NCI-H345 treated with DMSO at 0.1 percent for 48 hours (cell line): Measurements from ENCODE around the gene COL23A1.

Experiments
- DNase-seq: peaks from one replicate; lab custom pipeline; 2025; ENCODE audit not compliant: unreplicated experiment; lab: John Stamatoyannopoulos, UW

Gene COL23A1

GRCh38 chr5:178426326-178427130 is 163.7 kb downstream of the COL23A1 start:
- DNase-seq: no peak

DNA sequence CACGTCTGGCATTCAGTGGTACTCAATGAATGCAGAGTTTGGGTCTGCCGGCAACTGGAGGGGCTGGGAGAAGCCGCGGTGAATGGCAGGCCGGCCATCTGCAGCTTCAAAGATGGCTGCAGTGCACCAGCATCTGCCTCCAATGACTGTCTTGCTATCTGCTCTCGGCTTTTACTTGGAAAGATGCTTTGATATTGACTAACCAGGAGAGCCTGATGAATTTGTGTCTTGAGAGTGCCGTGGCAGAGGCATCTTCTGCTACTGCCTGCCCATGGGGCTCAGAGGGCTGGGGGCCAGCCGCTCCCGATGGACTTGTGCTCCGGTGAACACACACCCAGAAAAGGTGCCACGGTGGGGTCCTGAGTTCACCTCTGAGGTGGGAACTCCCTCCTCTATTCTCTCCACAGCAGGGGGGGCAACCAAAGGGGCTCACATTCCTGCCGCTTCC is 164.5 kb downstream of the COL23A1 start:
- no peak for DNase-seq

DNA sequence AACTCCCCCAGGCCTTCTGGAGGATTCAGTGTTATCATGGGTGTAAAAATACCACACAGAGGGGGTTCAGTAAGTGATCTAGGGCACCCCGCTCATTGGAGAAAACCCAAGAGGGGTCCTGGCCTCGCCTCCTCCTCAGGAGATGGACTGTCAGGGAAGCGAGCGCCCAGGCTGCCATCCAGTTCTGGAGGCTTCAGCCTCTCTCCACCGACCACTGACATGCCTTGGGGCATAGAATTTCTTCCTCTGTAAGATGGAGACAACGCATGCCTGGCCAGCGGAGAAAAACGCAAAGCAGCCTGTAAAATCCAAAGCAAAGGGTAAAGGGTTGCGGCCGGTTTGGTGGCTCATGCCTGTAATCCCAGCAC is 165.4 kb downstream of the COL23A1 start:
- no peak for DNase-seq

DNA sequence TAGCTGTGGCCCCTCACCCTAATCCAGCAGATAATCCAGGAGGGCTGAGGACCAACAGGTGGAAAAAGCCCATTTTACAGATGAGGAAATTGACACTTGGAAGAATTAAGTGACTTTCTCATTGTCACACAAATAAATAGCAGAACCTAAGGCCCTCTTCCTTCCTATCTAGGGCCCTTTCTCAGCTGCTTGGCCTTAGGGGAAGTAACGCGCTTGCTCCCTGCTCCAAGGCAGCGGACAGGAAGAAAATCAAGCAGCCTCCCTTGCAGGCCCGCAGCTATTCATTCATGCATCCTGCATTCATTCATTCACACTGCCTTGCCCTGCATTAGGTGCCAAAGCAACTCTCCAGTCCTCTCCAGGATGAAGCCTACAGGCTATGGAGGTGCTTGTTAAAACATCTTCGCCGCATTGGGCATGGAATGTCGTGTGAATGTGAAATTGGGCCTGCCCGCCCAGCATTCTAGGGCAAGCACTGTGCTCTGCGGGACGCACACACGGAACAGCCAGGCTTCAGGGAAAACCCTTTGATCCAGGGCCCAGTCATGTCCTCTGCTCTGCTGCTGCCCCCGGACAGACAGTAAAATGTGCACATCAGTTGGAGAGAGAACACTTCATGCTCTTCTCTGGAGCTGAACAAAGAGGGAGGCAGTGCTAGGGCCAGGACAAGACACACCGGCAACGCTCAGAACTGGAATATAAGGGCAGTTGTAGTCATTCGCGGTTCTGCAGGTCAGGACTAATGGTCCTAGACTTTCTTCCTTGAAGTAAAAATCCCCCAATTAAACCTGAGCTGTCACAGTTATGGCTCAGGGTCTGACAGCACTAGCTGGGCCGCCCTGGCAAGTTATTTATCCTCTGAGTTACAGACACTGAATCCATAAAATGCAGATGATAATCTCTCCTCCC is 166.0 kb downstream of the COL23A1 start:
- no peak for DNase-seq

DNA sequence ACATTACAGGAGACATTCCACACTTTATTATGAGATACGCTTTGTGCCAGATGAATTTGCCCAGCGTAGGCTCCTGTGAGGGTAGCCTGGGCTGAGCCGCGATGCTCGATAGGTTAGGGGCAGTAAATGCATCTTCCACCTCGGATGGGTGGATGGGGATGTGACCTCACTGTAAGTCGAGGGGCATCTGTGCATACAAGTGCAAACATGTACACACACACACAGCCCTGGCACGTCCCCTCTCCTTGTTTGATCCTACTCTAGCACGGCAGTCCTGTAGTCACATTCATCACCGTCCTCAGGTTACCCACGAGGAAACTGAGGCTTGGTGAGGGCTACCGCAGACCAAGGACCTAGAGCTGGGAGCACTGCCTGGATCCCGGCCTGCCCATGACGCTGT is 166.8 kb downstream of the COL23A1 start:
- DNase-seq: no peak

DNA sequence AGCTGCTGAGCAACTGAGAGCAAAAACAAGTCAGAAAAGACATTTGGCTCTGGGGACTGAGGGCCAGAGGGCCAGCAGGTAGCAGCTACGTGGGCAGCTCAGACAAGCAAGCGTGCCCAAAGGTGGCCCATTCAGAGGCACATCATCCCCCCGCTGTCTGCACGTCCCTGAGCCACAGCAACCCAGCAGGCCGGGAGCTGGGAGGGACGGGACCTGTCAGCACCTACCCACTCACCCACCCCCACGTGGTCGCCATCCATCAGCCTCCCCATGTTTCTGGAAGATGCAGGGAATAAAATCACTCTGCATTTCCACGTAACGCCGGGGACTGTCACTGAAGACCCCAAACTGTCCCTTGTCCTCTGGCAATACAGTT is 167.8 kb downstream of the COL23A1 start:
- DNase-seq: no peak

DNA sequence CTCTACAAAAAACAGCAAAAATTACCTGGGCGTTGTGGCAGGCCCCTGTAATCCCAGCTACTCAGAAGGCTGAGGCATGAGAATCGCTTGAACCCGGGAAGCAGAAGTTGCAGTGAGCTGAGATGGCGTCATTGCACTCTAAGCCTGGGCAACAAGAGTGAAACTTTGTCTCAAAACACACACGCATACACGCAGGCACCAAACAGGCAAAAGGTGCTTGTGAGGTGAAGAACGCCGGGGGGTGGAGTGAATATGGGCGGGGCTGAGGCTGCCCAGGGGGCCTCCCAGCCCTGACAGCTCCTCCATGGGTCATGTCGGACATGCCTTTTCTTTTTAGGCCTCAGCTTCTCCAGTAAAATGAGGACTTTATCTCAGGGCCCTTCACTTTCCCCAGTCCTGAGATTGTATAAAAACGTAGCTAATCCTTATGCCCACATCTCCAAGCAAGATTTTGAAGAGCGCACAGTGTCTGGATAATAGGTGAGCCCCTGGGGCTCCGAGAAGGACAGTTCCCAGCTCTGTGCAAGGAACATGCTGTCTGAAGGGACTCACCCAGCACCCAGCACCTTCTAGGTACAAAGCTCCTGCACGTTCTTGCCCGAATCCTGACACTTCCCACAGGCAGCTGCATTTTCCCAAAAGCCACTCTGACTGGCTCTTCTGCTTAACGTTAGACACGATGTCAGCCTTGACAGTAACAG is 168.3 kb downstream of the COL23A1 start:
- DNase-seq: no peak

GRCh38 chr5:178421128-178421527 is 169.1 kb downstream of the COL23A1 start:
- DNase-seq: no peak

DNA sequence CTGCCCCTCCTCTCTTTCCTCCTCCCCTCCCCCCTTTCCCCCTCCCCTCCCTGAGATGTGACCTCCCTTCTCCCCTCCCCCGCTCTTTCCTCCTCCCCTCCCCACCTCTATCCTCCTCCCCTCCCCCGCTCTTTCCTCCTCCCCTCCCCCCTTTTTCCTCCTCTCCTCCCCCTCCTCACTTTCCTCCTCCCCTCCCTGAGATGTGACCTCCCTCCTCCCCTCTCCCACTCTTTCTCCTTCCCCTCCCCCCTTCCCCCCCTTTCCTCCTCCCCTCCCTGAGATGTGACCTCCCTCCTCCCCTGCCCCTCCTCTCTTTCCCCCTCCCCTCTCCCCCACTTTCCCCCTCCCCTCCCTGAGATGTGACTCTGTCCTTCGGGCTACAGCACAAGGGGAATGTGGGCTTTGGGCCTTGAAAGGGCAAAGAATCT is 169.8 kb downstream of the COL23A1 start:
- DNase-seq: no peak

DNA sequence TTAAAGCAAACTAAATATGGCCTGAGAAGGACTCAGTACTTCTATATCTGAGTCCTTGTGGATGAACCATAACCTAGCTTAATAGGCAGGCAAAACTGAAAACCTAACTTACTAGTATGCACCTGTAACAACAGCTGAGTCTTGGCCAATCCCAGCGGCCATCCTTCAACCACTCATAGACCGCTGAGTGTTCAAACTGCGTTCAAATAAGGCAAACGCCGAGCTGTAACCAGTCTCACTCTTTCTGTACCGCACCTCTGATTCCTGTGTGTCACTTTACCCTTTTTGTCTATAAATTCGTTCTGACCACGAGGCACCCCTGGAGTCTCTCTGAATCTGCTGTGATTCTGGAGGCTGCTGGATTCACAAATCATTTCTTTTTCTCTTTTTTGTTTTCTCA is 170.5 kb downstream of the COL23A1 start:
- DNase-seq: no peak

GRCh38 chr5:178419196-178419595 is 171.0 kb downstream of the COL23A1 start:
- DNase-seq: no peak

GRCh38 chr5:178418471-178419010 is 171.7 kb downstream of the COL23A1 start:
- no peak for DNase-seq

DNA sequence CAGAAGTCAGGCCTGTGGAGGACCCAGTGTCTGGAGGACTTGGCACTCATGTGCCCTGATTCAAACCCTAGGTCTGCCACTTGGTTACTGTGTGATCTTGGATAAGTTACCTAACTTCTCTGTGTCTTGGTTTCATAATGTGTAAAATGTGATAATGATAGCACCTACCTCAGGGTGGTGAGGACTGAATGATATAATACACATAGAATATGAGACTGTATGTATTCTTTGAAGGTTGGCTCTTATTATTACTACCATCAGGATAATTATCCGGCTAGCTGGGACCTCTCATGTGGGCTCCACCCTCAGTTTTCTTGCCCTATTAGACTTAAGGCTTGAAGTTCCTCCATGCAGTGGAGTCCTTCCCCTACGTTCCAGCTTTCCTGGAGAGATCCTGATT is 172.2 kb downstream of the COL23A1 start:
- no peak for DNase-seq

- no peak for DNase-seq
These were observed 172.8 kb downstream of the COL23A1 start for GRCh38 chr5:178417391-178417811.

DNA sequence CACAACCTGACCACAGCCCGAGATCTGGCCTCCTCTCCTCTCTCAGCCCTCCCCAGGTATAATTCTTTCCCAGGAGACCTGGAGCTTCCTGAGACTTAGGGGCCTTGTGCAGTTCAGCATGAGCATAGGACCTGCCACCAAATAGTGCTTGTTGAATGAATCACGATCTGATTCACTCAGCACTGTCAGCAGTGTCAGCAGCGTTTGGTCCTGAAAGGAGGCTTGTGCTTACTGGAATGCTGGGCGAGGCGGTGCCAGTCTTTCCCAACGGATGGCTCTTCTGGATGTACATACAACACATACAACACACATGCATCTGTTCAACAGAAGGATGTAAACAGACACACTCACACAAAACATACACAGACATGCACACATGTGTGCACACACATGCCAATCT is 173.3 kb downstream of the COL23A1 start:
- no peak for DNase-seq

DNA sequence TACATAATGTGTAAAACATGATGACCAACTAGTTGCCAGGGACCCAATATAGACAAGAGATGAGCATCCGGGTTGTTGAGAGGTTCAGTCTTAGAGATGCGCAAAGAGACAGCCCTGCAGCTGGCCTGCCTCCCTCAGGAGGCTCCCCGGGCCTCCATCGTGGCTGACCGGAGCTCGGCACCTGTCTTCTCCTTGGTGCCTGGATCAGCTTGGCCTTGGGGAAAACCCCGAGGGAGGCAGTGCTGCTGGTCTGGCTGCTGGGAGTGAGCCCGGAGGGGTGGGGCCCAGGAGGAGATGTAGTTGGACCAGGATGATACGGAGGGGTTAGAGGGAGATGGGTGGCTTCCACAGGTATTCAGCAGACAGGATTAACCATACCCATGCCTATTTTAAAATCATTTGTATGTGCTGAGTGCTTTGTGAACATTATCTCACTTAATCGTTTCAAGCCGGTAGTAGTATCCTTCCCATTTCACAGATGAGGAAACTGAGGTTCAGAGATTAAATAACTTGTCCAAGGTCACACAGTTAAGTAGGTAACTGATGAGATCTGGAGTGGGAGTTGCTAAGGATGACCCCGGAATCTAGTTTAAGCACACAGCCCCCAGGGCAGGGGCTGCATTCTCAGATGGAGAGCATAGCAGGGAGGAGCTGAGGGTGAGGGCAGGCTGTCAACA is 173.8 kb downstream of the COL23A1 start:
- no peak for DNase-seq

DNA sequence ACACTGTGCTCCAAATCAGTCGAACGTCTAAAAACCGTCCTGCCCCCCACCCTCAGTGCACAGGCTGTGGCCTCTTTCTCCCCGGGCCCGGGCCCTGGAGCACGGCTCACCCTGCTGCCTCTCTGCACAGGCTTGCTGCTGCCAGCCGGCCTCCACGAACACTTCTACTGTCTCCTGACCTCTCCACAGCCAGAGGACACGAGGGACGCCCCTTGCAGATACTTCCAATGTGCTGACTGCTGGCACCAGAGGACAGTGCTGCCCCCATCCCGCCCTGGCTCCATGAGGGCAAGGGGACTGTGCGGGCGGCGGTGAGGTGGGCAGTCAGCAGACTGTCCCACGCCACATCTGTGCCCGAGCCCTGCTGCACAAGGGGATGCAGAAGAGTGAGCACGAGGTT is 174.8 kb downstream of the COL23A1 start:
- no peak for DNase-seq

- no peak for DNase-seq
These were observed 176.2 kb downstream of the COL23A1 start for GRCh38 chr5:178413988-178414387.

GRCh38 chr5:178411083-178411482 is 179.1 kb downstream of the COL23A1 start:
- no peak for DNase-seq

GRCh38 chr5:178407646-178408045 is 182.5 kb downstream of the COL23A1 start:
- DNase-seq: no peak

GRCh38 chr5:178404987-178405386 is 185.2 kb downstream of the COL23A1 start:
- no peak for DNase-seq
